ENCODE data around the gene PLAC1.

PLAC1 gene

GRCh38 chrX:134676436-134676835, 18.2 kb upstream of the PLAC1 start:
- DNase-seq, result no peak
- Histone ChIP-seq H3K4me3 (ENCODE audit: low read depth, low read length) (no peak overlapping the region), H3K9me3 (no peaks in the 10 kb centered on the region)

GRCh38 chrX:134673123-134673522, 14.9 kb upstream of the PLAC1 start:
- no peak for DNase-seq
- Histone ChIP-seq H3K4me3 (ENCODE audit: low read depth, low read length) (no peak overlapping the region), H3K4me1 (no peaks in the 10 kb centered on the region), H3K36me3 (no peaks in the 10 kb centered on the region), H3K9me3 (no peaks in the 10 kb centered on the region), H3K27me3 (no peaks in the 10 kb centered on the region)
- no peak for TF ChIP-seq CTCF (IDR thresholded peaks at IDR 0.05; ENCODE audit: low read depth, low read length)

More at GRCh38 chrX:134676436-134676835, 18.2 kb upstream of the PLAC1 start:
- TF ChIP-seq CTCF (IDR thresholded peaks at IDR 0.05; ENCODE audit: low read depth, low read length), result no peak
- no peaks in the 10 kb centered on the region for H3K4me1 ChIP-seq
- H3K27me3 ChIP-seq, result no peaks in the 10 kb centered on the region
- H3K36me3 ChIP-seq, result no peaks in the 10 kb centered on the region

DNA sequence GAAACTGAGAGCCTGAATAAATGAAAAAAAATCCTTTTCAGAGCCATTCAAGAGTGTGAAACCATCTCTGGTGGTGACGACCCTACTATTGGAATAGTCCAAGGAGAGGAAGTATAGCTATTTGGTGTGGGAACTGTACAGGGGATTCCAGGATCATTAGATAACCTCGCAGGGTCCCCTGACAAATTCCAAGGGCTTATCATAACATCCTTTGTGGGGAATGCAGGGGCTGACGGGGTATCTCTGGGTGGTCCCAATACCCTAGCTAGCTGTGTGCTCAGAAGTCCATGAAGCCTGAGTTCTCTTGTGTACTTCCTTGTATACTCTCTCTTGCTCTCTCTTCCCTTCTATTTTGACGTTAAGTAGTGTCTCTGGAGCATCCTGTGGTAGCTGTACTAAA, 13.8 kb upstream of the PLAC1 start:
- H3K27me3 ChIP-seq, result no peaks in the 10 kb centered on the region
- H3K36me3 ChIP-seq, result no peaks in the 10 kb centered on the region
- no peak overlapping the region for H3K4me3 ChIP-seq (ENCODE audit: low read depth, low read length)
- no peaks in the 10 kb centered on the region for H3K9me3 ChIP-seq
- TF ChIP-seq CTCF (IDR thresholded peaks at IDR 0.05; ENCODE audit: low read depth, low read length), result no peak
- no peaks in the 10 kb centered on the region for H3K4me1 ChIP-seq
- no peak for DNase-seq

- Histone ChIP-seq H3K27me3 (no peaks in the 10 kb centered on the region), H3K4me1 (no peaks in the 10 kb centered on the region), H3K36me3 (no peaks in the 10 kb centered on the region), H3K4me3 (ENCODE audit: low read depth, low read length) (no peak overlapping the region), H3K9me3 (no peaks in the 10 kb centered on the region)
- DNase-seq, result no peak
- TF ChIP-seq CTCF (IDR thresholded peaks at IDR 0.05; ENCODE audit: low read depth, low read length), result no peak
Observed at GRCh38 chrX:134671294-134671693, 13.0 kb upstream of the PLAC1 start.

GRCh38 chrX:134670134-134670924, 12.1 kb upstream of the PLAC1 start:
- Histone ChIP-seq H3K4me1 (no peaks in the 10 kb centered on the region), H3K36me3 (no peaks in the 10 kb centered on the region), H3K9me3 (no peaks in the 10 kb centered on the region), H3K27me3 (no peaks in the 10 kb centered on the region), H3K4me3 (ENCODE audit: low read depth, low read length) (no peak overlapping the region)
- DNase-seq, result no peak
- no peak for TF ChIP-seq CTCF (IDR thresholded peaks at IDR 0.05; ENCODE audit: low read depth, low read length)

GRCh38 chrX:134669378-134670098, 11.3 kb upstream of the PLAC1 start:
- H3K27me3 ChIP-seq, result no peaks in the 10 kb centered on the region
- H3K9me3 ChIP-seq, result no peaks in the 10 kb centered on the region
- H3K4me3 ChIP-seq (ENCODE audit: low read depth, low read length), result no peak overlapping the region
- no peak for DNase-seq
- no peak for TF ChIP-seq CTCF (IDR thresholded peaks at IDR 0.05; ENCODE audit: low read depth, low read length)
- H3K4me1 ChIP-seq, result no peaks in the 10 kb centered on the region
- H3K36me3 ChIP-seq, result no peaks in the 10 kb centered on the region
